ENCODE results near the gene TBX1. TPM values are rescaled to one million over a fixed set of nuclear protein-coding genes. Genes with fewer than 3 reads are reported as not detected.

TBX1 gene
- polyA plus RNA-seq, 1 donor = 0.42 TPM

DNA sequence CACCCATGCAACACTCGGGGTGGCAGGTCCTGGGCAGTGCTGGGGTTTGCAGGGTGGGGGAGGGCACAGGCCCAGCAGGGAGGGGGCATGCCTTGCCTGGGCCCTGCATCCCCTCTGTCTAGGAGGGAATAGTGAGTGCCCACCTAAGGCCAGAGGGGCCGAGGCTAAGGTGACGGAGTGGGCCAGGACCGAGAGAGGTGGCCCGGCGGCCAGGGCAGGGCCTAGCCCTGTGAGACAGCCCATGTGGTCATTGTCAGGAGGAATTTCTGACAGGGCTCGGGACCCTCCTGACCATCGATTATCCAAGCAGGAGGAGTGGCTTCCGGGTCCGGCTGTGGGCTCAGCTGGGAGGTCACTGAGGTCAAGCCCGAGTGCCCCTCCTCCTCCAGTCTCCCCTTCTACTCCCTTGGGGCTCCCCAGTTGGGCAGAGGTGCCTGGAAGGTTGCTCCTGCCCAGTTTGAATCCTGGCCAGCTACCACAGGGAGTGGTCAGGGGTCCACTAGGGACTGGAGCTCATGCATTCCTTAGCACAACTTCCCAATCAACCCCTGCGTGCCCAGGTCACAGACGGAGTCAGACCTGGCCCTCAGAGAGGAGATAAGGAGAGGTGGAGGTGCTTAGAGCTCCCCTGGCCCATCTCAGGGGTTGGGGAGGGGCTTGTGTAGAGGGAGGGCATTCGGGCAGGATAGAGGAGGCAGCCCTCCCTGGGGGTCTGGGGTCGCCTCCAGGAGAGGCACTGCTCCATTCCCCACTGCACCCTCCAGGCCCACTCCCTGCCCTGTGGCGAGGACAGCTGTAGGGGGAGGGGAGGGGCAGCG, 22.5 kb upstream of the TBX1 start:
- no peak for DNase-seq

- DNase-seq = no peak
Observed at GRCh38 chr22:19738664-19739447, 21.7 kb upstream of the TBX1 start.

- no peak for DNase-seq
Observed at GRCh38 chr22:19739448-19739895, 21.1 kb upstream of the TBX1 start.

DNA sequence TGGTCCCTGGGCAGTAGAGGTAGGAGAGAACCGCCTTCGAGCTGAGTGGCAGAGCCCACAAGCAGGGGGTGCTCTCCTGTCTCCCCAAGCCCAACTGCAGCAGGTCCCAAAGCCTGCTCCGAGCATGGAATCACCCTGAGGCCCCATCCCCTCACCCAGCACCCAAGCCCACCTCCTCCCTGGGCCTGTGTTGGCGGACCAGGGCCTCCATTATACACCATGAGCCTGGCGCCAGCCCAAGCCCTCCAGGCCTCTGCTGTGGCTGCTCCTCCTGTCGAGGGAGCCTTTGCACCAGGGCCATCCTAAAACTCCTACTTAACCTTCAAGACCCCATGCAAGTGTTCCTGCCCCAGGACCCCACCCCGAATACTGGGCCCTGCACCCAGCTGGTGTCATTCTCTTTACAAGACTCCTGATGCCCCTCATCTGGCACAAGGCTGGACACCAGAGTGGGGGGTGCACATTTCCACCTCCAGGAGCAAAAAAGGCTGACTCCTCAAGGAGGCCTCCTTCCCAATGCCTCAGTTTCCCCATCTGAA, 20.6 kb upstream of the TBX1 start:
- no peak for DNase-seq

GRCh38 chr22:19740586-19740985, 20.0 kb upstream of the TBX1 start:
- DNase-seq = no peak

DNA sequence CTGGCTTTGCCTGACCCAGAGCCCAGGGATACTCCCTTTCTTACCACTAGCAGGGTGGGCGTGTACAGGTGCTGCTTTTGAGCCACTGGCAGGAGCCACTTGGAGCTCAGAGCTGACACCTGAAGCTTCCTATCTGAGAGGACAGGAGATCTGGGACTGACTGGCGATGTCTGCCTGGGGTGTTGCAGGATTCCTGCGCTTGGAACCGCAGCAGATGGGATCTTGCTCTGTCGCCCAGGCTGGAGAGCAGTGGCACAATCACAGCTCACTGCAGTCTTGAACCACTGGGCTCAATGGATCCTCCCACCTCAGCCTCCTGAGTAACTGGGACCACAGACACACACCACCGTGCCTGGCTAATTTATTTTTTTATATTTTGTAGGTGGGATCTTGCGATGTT, 19.5 kb upstream of the TBX1 start:
- no peak for DNase-seq

GRCh38 chr22:19742160-19743066, 18.2 kb upstream of the TBX1 start:
- DNase-seq = no peak

DNA sequence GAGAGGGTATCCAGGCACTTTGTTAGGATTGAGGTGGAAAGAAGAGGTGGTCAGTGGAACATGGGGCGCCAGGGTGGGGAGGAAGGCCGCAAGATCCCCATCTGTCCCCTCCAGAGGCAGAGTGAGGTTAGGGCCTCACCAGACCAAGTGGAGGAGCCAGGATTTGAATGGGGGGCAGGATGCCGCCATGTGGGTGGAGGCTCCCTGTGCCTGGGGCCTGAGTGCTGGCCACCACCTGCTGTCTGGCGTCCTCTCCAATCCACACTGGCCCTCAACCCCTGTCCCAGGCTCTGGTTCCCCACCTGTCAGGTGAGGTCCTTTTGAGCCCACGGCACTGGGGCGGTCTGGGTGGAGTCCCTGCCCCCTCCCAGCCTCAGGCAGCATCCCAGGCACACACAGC, 17.5 kb upstream of the TBX1 start:
- DNase-seq = no peak

- DNase-seq = no peak
Observed at GRCh38 chr22:19743651-19744050, 16.9 kb upstream of the TBX1 start.

GRCh38 chr22:19744350-19745006, 16.1 kb upstream of the TBX1 start:
- no peak for DNase-seq

DNA sequence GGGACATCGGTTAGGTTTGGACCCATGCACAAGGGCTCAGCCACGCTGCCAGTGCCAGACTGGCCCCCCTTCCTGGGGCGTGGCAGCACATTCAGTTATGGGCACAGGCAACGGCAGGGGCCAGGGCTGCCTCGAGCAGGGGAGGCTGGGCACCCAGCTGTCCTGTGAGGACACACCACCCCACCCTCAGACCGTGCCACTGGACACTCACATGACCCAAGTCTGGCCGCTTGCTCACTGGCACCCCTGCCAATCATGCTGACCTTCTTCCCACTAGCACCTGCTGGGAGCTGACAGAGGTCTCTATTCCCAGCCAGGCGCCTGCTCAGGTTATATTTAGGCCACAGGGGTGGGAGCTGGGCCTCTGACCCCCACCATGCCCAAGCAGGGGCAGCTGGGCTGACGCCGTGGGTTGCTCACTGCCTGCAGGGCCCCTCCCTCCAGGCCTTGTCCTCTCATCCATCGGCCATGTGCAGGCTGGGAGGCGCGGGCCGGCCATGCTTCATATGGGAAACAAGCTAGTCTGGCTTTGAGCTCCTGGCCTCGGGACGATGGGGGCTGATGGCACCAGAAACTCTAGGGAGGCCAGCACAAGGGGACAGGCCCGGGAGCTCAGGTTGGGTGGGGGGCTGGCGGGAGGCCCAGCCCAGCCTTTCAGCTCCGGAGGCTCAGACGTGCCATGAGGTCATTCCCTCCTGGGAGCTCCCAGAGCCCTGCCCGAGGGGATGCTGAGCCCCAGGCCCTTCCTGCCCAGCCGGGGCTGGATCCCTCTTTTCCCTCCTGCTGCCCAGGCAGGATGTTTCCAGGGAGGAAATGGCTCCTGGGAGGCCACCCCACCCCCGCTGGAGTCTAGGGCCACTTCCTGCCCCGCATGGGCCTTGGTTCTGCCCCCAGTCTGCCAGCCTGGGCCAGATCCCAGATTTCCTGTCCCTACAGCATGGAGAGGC, 15.2 kb upstream of the TBX1 start:
- DNase-seq = no peak

- DNase-seq = no peak
Observed at GRCh38 chr22:19746726-19747125, 13.9 kb upstream of the TBX1 start.

DNA sequence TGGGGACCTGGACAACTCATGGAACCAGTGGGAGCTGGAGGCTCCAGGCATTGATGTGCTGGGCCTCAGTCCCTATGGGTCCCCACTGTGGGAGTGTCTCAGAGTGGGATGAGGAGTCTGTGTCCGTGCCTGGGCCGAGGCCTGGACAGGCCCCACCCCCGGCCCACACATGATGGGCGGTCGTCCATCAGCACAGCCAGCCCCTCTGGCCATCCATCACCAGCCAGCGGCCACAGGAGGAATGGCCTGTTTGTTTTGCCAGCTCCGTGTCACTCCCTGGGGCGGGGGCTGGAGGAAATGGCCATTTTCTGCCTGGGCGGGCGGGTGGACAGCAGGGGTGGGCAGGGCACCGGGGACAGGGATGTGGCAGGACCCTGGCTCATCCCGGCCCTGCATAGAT, 13.0 kb upstream of the TBX1 start:
- DNase-seq = no peak

DNA sequence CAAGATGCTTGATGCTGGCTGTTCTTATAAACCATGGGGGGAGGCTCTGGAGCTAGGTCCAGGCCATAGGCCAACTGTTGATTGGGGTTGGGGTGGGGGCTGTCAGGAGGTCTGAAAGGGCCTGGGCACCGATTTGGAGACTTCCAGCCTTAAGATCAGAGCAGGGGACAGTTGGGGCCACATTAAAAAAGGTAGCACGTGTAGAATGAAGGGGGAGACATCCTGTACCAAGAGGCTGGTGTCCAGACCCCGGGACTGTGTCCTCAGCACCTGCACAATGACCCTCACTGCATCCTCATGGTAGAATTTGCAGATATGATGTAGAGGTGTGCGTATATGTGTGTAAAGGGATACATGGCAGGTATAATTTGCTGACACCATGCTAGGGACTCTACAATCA, 12.4 kb upstream of the TBX1 start:
- no peak for DNase-seq

- DNase-seq = no peak
Observed at GRCh38 chr22:19748991-19749664, 11.4 kb upstream of the TBX1 start.

DNA sequence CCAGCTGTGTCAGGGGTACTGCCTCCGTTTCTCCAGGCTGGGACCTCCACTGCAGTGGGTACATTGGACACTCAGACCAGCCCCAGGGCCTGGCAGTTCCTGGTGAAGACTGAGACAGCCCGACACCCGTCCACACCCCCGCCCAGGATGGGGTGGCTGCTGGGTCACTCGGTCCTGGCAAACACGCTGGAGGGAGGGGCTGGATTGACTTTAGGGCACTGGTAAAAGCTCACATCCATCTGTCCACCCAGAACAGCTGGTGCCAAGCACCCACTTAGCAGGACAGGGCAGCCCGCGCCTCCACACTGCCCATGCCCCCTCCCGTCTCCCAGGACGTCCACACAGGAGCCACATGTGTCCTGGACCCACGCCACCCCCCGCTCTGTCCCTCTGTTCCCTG, 10.7 kb upstream of the TBX1 start:
- DNase-seq = no peak

- no peak for DNase-seq
Observed at GRCh38 chr22:19750507-19751490, 9.8 kb upstream of the TBX1 start.

DNA sequence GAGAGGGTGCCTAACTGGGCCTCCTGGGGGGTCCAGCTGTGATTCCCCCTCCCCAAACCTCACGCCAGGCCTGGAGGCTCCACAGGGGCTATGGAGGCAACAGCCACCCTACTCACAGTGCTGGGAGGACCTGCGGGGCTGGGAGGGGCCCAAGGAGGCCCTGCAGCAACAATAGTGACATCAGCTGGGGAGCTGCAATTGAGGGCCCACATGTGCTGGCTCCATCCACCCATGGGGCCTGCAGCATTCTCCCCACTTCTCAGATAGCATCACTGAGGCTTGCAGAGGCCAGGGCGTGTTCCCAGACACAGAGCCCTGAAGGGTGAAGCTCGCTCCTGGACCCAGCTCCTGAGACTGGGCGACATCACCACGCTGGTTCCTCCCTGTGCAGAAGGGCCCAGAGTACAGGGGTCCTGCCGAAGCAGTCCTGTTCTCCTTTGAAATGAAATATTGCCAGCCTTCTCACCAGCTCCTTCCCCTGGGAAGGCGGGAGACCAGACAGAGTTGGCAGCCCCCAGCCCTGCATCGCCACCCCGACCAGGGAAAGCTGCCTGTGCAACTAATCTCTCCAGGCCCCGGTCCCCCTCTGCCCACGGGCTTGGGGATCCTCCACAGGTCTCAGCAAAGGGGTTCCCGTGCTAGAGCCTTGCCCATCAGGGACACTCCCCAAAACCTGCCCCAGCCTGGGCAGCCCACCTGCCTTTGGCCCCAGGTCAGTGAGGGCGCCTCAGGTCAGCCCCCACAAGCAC, 8.9 kb upstream of the TBX1 start:
- DNase-seq = no peak

All from left kidney (tissue), 2 donors.